ENCODE measurements around the gene CPNE5. TPM values are rescaled to one million over a fixed set of nuclear protein-coding genes. Genes with fewer than 3 reads are reported as not detected.

The CPNE5 gene
- total RNA-seq, 4 donors from 2014 or later = 3.0 to 8.3 (median 3.3) TPM; not detected in 1

DNA sequence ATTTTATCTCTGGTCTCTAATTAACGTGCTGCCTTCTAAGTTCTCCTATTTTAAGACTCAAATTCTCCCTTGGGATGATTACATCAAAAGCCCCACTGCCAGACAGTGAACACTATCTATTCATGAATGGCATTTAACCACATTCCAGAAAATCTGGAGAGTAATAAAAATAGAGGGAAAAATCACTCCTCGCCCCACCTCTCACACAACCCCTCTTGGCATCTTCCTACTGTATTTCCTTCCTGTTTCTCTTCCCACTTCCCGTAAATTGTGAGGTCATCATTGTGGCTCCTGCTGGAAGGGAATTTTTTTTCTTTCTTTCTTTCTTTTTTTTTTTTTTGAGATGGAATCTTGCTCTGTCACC is 110.1 kb downstream of the CPNE5 start:
- no peaks in the 10 kb centered on the region for H3K27me3 ChIP-seq
- no peak for DNase-seq

DNA sequence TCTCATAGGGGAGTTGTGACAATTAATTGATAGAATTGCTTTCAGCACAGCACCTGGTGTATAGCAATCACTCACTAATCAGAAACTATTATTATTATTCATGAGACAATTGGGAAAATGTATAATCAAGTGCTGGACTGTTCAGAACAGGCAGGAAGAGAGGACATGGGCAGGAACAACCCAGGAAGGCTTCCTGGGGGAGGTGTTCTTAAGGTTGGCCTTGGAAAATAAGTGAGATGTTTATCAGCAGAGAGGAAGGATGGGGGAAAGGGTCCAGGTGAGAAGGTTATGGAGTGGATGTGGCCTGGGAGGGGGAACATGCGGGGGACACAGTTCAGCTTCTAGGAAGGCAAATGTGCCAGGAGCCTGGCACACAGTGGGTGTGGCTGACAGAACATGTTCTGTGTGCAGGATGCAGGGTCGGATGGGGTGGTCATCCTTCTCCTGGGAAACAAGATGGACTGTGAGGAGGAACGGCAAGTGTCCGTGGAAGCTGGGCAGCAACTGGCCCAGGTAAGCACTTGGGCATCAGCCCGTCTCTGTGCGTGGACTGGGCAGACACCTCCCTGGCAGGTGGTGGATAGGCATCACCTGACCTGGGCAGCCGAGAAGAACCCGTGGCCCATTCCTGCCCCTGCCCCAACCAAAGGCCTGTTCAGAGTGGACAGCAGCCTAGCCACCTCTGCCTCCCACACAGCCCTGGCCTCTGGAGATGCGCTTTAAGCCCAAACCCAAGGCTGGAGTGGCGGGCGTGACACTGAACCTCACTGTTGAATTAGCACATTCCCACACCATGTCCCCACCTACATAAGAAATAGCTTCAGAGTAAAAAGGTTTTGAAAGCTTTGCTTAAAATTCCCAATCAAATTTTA is 110.7 kb downstream of the CPNE5 start:
- H3K4me1 ChIP-seq = no peaks in the 10 kb centered on the region
- no peaks in the 10 kb centered on the region for H3K36me3 ChIP-seq
- no peak for TF ChIP-seq EP300 (IDR thresholded peaks at IDR 0.05; ENCODE audit: low read depth)
- no peak for TF ChIP-seq POLR2A (IDR thresholded peaks at IDR 0.05)
- TF ChIP-seq, protein P1, sequence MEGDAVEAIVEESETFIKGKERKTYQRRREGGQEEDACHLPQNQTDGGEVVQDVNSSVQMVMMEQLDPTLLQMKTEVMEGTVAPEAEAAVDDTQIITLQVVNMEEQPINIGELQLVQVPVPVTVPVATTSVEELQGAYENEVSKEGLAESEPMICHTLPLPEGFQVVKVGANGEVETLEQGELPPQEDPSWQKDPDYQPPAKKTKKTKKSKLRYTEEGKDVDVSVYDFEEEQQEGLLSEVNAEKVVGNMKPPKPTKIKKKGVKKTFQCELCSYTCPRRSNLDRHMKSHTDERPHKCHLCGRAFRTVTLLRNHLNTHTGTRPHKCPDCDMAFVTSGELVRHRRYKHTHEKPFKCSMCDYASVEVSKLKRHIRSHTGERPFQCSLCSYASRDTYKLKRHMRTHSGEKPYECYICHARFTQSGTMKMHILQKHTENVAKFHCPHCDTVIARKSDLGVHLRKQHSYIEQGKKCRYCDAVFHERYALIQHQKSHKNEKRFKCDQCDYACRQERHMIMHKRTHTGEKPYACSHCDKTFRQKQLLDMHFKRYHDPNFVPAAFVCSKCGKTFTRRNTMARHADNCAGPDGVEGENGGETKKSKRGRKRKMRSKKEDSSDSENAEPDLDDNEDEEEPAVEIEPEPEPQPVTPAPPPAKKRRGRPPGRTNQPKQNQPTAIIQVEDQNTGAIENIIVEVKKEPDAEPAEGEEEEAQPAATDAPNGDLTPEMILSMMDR (IDR thresholded peaks at IDR 0.05) = no peak
- no peak for TF ChIP-seq POLR2AphosphoS5 (IDR thresholded peaks at IDR 0.05)
- no peaks in the 10 kb centered on the region for H3K27me3 ChIP-seq
- no peak overlapping the region for H3K4me3 ChIP-seq
- DNase-seq = no peak
- in situ Hi-C loops (cut with MboI; ENCODE audit: low pct_ligation_motif_present in 1 of 4, low pct_unique_long_range_greater_than_20kb in 1 of 4, low sequenced_read_pairs in 3 of 4) (no loop called here), intact Hi-C loops (cut with DNase I; ENCODE audit: low total_unique reads) (no loop called here)
- H3K27ac ChIP-seq = no peak overlapping the region
- WGBS, 2 donors (ENCODE audit: low coverage in 1 of 2) = 87 to 100% methylated on average over 1 to 11 of the region's 11 CpGs
- no peaks in the 10 kb centered on the region for H3K9me3 ChIP-seq

More for the DNA sequence above, 110.1 kb downstream of the CPNE5 start:
- intact Hi-C loops (cut with DNase I; ENCODE audit: low total_unique reads) = no loop called here
- Histone ChIP-seq H3K36me3 (no peaks in the 10 kb centered on the region), H3K4me1 (no peaks in the 10 kb centered on the region), H3K9me3 (no peaks in the 10 kb centered on the region), H3K27ac (no peak overlapping the region), H3K4me3 (no peak overlapping the region)
- in situ Hi-C loops (cut with MboI; ENCODE audit: low pct_ligation_motif_present in 1 of 4, low pct_unique_long_range_greater_than_20kb in 1 of 4, low sequenced_read_pairs in 3 of 4) = no loop called here
- TF ChIP-seq POLR2A (IDR thresholded peaks at IDR 0.05) (no peak), POLR2AphosphoS5 (IDR thresholded peaks at IDR 0.05) (no peak), EP300 (IDR thresholded peaks at IDR 0.05; ENCODE audit: low read depth) (no peak)
- TF ChIP-seq, protein P1 (IDR thresholded peaks at IDR 0.05) = no peak
- 44 to 71% methylated on average over 3 of the region's 3 CpGs for WGBS, 2 donors (ENCODE audit: low coverage in 1 of 2)

DNA sequence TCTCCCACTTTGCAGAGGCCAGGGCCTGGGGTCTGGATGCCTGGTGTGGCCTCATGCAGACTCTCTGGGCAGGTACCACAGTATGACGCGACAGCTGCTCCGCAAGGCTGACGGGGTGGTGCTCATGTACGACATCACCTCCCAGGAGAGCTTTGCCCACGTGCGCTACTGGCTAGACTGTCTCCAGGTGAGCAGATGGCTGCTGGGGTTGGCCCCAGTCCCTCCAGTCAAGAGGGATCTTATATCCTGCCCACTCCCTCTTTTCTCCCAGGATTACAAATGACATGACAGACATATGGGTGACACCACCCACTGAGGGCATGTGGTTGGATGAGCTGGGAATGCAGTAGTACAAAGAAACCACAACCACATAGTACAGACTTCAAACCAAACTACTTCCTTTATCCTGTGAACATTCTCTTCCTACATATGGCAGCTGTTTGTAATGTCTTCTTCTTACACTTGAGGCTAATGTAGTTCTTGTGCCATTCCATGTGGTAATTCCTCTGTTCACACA is 111.7 kb downstream of the CPNE5 start:
- Histone ChIP-seq H3K27ac (no peak overlapping the region), H3K36me3 (no peaks in the 10 kb centered on the region), H3K4me3 (no peak overlapping the region), H3K9me3 (no peaks in the 10 kb centered on the region), H3K4me1 (no peaks in the 10 kb centered on the region), H3K27me3 (no peaks in the 10 kb centered on the region)
- TF ChIP-seq POLR2A (IDR thresholded peaks at IDR 0.05) (no peak), EP300 (IDR thresholded peaks at IDR 0.05; ENCODE audit: low read depth) (no peak)
- TF ChIP-seq, protein P1 (IDR thresholded peaks at IDR 0.05) = no peak
- 92% methylated on average over 2 of the region's 7 CpGs; no CpG with 5 or more reads in 1 of the 2 donors for WGBS, 2 donors (ENCODE audit: low coverage in 1 of 2)
- intact Hi-C loops (cut with DNase I; ENCODE audit: low total_unique reads) = no loop called here
- no peak for DNase-seq
- in situ Hi-C loops (cut with MboI; ENCODE audit: low pct_ligation_motif_present in 1 of 4, low pct_unique_long_range_greater_than_20kb in 1 of 4, low sequenced_read_pairs in 3 of 4) = no loop called here

DNA sequence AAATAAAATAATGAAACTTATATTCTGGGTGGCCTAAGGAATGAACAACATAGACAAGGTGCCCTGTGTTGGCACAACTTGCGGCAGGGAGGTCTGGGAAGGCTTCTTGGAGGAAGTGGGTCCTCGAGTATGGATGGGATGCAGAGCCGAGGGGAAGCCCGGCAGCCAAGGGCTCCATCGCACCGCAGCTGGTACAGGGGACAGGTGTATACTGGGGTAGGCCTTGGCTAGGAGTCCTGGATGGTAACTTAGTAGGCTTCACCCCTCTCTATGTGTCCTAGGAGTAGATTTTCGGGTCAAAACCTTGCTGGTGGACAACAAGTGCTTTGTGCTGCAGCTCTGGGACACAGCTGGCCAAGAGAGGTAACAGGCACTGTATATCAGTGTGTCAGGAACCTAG is 113.7 kb downstream of the CPNE5 start:
- H3K27me3 ChIP-seq = no peaks in the 10 kb centered on the region
- no peak for TF ChIP-seq POLR2AphosphoS5 (IDR thresholded peaks at IDR 0.05)
- H3K36me3 ChIP-seq = no peaks in the 10 kb centered on the region
- no peaks in the 10 kb centered on the region for H3K4me1 ChIP-seq
- H3K9me3 ChIP-seq = no peaks in the 10 kb centered on the region
- H3K4me3 ChIP-seq = no peak overlapping the region
- 83 to 90% methylated on average over 2 to 7 of the region's 7 CpGs for WGBS, 2 donors (ENCODE audit: low coverage in 1 of 2)
- in situ Hi-C loops (cut with MboI; ENCODE audit: low pct_ligation_motif_present in 1 of 4, low pct_unique_long_range_greater_than_20kb in 1 of 4, low sequenced_read_pairs in 3 of 4) = no loop called here
- intact Hi-C loops (cut with DNase I; ENCODE audit: low total_unique reads) = no loop called here
- DNase-seq = no peak
- no peak overlapping the region for H3K27ac ChIP-seq

Measured in transverse colon (tissue), 4 donors.